Activated T-helper 1 cell treated with Interleukin-2 at 50 U/mL for 16 hours (primary cell): ENCODE data around the gene MTURN.
"Not testable (repeated sequence)": the region's sequence is repeated elsewhere in the genome, so short reads cannot be mapped to it uniquely, and the experiment has no call there.

Experiments
- DNase-seq: peaks from one replicate; pipeline ENCODE4 v3.0.0-alpha.2; 2020; ENCODE audit warnings: low read depth

Gene MTURN

GRCh38 chr7:30134611-30135300, at the start of gene MTURN:
Gene MTURN (plus strand): TSS chr7:30134986. CDS start chr7:30135137, 151 bp downstream.
- peak; percentile 79 for DNase-seq

GRCh38 chr7:30086529-30086928, 48.3 kb upstream of the MTURN start:
- no peak for DNase-seq

GRCh38 chr7:30087371-30087770, 47.4 kb upstream of the MTURN start:
- no peak for DNase-seq

GRCh38 chr7:30088362-30088761, 46.4 kb upstream of the MTURN start:
- DNase-seq = no peak

GRCh38 chr7:30090111-30090510, 44.7 kb upstream of the MTURN start:
- no peak for DNase-seq

- no peak for DNase-seq
Observed at GRCh38 chr7:30091491-30091912, 43.3 kb upstream of the MTURN start.

GRCh38 chr7:30091987-30092386, 42.8 kb upstream of the MTURN start:
- DNase-seq = no peak

DNA sequence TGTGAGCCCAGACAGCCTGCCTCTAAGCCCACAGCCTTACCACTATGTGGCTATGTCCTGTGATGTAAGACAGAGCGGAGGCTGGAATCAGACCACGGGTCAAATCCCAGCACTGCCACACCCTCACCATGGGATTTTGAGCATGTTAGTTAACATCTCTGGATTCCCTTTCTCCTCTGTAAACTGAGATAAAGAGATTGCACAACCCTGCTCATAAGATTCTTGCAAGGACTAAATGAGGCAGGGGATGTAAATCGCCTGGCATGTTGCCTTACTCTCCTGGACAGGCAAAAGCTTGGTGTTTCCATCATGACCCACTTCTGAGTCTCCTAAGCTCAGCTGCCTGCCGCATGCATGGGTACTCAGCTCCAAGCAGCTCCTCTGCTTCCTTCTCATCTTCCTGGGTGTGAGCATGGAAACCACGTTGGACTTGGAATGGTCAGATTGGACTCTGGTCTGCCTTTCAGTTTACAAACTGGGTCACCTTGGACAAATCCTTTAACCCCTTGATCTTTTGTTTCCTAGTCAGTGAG, 41.3 kb upstream of the MTURN start:
- no peak for DNase-seq

- not testable (repeated sequence) for DNase-seq
Observed at GRCh38 chr7:30098599-30098998, 36.2 kb upstream of the MTURN start.

- DNase-seq = no peak
Observed at GRCh38 chr7:30102281-30102680, 32.5 kb upstream of the MTURN start.

- DNase-seq = no peak
Observed at GRCh38 chr7:30104157-30104556, 30.6 kb upstream of the MTURN start.

DNA sequence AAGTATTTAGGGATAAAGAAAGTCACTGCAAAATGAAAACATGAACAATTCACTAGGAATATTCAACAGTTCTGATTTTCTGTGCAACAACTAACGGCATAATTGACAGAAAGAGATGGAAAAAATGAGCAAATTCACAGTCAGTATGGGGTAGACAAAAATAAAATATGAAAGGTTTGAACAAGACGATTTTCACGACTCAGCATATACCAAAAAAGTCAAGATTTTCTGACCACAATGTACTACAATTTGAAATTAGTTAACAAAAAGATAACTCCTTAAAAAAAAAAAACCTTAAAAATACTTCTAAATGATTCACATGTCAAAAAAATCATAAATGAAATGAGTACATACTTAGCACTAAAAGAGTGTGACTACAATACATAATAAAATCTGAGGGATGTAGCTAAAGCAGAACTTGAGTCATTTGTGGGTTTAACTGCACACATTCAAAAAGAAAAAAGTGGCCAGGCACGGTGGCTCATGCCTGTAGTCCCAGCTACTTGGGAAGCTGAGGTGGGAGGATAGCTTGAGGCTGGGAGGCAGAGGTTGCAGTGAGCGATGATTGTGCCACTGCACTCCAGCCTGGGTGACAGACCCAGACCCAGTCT, 22.6 kb upstream of the MTURN start:
- DNase-seq = no peak

- DNase-seq = no peak
Observed at GRCh38 chr7:30113144-30113543, 21.6 kb upstream of the MTURN start.

DNA sequence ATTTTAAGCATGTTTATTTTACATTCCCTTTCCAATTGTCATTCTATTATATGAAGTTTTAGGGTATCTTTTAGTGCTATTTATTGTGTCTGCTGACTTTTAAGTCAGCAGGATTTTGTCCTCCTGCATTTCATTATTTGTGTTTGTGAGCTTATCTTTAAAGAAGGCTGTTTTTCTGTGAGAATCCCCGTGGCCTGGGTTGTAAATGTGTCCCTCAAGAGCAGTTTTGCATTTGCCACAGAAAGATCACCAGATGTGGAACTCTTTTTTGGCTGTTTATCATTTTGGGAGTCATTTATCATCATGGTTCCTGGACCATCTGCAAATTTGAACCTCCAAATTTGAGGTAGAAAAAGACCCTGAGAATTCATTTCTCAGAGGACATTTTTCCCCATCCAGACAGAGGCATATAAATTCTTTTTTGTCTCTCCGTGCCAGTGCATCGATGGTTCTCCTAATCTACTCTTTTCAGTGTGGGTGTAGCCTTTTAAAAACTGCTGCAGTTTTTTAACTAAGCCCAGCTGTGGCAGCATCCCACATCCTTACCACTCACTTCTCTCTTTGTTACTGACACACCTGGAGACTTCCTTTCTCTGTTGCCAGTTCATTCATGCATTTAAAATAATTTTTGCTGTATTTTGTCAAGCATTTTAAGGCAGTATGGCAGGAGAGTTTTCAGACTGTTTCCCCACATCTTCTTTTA, 20.1 kb upstream of the MTURN start:
- DNase-seq = no peak

DNA sequence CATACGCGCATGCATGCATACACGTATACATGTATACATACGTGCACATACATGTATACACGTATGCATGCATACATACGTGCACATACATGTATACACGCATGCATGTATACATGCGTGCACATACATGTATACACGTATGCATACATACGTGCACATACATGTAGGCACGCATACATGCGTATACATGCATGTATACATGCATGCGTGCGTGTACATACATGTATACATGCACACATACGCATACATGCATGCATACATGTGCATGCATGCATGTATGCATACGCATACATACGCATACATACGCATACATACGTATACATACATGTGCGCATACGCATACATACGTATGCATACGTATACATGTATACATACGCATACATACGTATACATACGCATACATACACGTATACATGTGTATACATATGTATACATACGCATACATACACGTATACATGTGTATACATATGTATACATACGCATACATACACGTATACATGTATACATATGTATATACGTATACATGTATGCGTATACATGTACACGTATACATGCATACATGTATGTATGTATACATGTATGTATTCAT, 19.0 kb upstream of the MTURN start:
- DNase-seq = no peak

- DNase-seq = no peak
Observed at GRCh38 chr7:30116771-30117170, 18.0 kb upstream of the MTURN start.

- DNase-seq = no peak
Observed at GRCh38 chr7:30117896-30118295, 16.9 kb upstream of the MTURN start.

- DNase-seq = no peak
Observed at GRCh38 chr7:30119890-30120577, 14.8 kb upstream of the MTURN start.

- no peak for DNase-seq
Observed at GRCh38 chr7:30133736-30134610, 813 bp upstream of the MTURN start.

GRCh38 chr7:30135301-30136116, 723 bp downstream of the MTURN start:
- DNase-seq = peak; percentile 34
